ENCODE data around the gene RALB. TPM values are rescaled to one million over a fixed set of nuclear protein-coding genes. Genes with fewer than 3 reads are reported as not detected.
A peak's percentile ranks its signal among the peaks of the same experiment; 100 is the strongest.

The RALB gene
- total and polyA plus RNA-seq, 2 of the 8 experiments (the other 6 are each of a cell fraction or from before 2014, with no cell fraction given), result 12.0 to 16.6 TPM

DNA sequence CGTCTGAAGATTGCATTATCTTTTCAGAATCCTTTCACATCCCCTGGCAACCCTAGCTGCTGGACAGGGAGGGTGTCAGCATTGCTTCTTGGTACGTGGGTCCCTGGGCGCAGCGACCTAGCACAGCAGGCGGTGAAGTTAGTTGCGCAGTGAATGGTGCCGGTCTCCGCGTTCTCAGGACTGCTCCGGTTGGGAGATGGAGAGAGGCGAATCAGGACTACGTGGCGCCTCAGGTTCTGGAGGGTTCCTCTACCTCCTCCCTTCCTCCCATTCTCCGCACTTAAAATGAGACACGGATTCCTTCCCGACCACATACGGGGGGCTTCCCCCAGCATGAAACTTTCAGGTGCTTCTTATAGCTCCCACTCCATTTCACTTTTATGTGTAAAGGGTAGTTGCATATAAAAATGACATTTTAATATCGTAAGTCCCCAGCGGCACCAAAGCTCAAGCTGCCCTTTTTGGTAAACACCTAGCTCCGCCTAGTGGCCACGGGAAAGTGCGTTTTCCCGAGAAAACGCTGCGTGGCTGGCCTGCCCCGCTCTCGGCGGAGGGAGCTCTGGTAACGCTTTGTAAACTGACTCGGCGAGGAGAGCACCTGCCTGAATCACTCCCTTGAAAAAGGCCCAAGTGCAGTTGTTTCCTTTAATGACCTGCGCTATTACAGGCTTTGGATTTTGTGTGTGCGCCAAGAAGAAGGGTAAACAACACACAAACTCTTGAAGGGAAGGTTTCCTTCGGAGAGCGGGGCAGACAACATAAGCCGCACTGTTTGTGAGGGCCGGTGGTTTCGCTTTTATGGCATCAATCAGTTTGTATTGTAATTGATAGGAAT lies 60.4 kb downstream of the RALB start:
- Histone ChIP-seq H3K23ac (ENCODE audit: insufficient read length) (no peak overlapping the region), H3K4me3 (ENCODE audit: extremely low read depth in 1 of 4, insufficient read depth in 2 of 4, low read depth in 3 of 4, low read length in 4 of 4) (peak overlapping the region in 3 of 4 experiments; percentile 11 to 51 (median 25); a peak in 4 of 8 replicates), H3K9me3 (ENCODE audit: insufficient read depth in 2 of 2, low read depth in 1 of 2, low read length in 1 of 2) (no peaks in the 10 kb centered on the region), H3K4me2 (ENCODE audit: insufficient read depth in 1 of 2, low read depth in 2 of 2, low read length in 2 of 2) (peak overlapping the region; percentile 26 to 72), H4K91ac (replicated peaks; ENCODE audit: insufficient read length, low read length) (no peak overlapping the region), H3K27me3 (replicated peaks in 1 of 4; ENCODE audit: control insufficient read depth in 3 of 4, extremely low read depth in 1 of 4, insufficient read depth in 3 of 4, low read length in 3 of 4) (peaks cover 4 to 55% (median 40%) of the 10 kb centered on the region in 4 experiments), H2BK120ac (replicated peaks; ENCODE audit: low read depth, low read length) (no peak overlapping the region), H3K79me2 (ENCODE audit: control insufficient read depth in 1 of 2, insufficient read depth in 2 of 2, low read length in 2 of 2) (no peaks in the 10 kb centered on the region), H3K27ac (ENCODE audit: low read depth, low read length) (no peak overlapping the region), H3K36me3 (ENCODE audit: control insufficient read depth in 2 of 4, insufficient read depth in 4 of 4, low read length in 3 of 4) (no peaks in the 10 kb centered on the region), H3K79me1 (ENCODE audit: low read depth, low read length) (no peaks in the 10 kb centered on the region), H2BK15ac (ENCODE audit: low read length) (no peak overlapping the region), H3K23me2 (ENCODE audit: low read depth, low read length) (no peaks in the 10 kb centered on the region), H4K8ac (ENCODE audit: extremely low read depth, insufficient read depth, low read length) (no peak overlapping the region), H3K4me1 (replicated peaks in 1 of 4; ENCODE audit: control insufficient read depth in 3 of 4, insufficient read depth in 4 of 4, low read length in 3 of 4) (peaks cover 1 to 3% (median 2%) of the 10 kb centered on the region in 4 experiments; a peak in 5 of 7 replicates), H2AFZ (ENCODE audit: low read length) (peak overlapping the region; percentile 47; the same call in 1 of the 2 replicates), H2BK20ac (ENCODE audit: low read length) (no peak overlapping the region), H3K4ac (replicated peaks; ENCODE audit: insufficient read length, low read depth, low read length) (no peak overlapping the region), H4K5ac (ENCODE audit: insufficient read length, low read depth, low read length) (no peak overlapping the region), H3K56ac (replicated peaks; ENCODE audit: insufficient read length, low read depth, low read length) (no peak overlapping the region), H2BK5ac (ENCODE audit: low read depth, low read length) (no peak overlapping the region), H2AK5ac (ENCODE audit: low read depth, low read length) (no peak overlapping the region), H2BK12ac (ENCODE audit: low read depth, low read length) (no peak overlapping the region), H3K14ac (ENCODE audit: insufficient read length) (no peak overlapping the region), H4K20me1 (replicated peaks in 1 of 2; ENCODE audit: control insufficient read depth in 1 of 2, insufficient read depth in 2 of 2, low read length in 2 of 2) (peaks cover 0 to 4% of the 10 kb centered on the region in 2 experiments), H3K9ac (replicated peaks in 1 of 4; ENCODE audit: extremely low read depth in 1 of 4, low read depth in 3 of 4, low read length in 3 of 4) (no peak overlapping the region), H3K18ac (ENCODE audit: extremely low read depth, low read length) (no peak overlapping the region)
- CTCF ChIA-PET (ENCODE audit: partially characterized antibody), result interaction anchor here (0.6 to 4.7 kb wide), 48 partner anchors 10 to 610 kb away, joined by 3 to 48 read pairs (median 5); partner anchors contain the start of gene RALB
- WGBS, 2 experiments (ENCODE audit: extremely low coverage in 1 of 2, insufficient coverage in 1 of 2, insufficient read length in 1 of 2, insufficient replicate concordance in 2 of 2, low coverage in 1 of 2, low lambda C conversion rate in 2 of 2, missing lambda C conversion rate in 1 of 2), result 21% methylated on average over 38 of the region's 38 CpGs; no CpG with 5 or more reads in 1 of the 2 experiments
- DNase-seq (ENCODE audit: low read depth in 1 of 2, low spot score in 2 of 2) (peak; percentile 31 to 86), FAIRE-seq (no peak)
- POLR2A ChIA-PET (ENCODE audit: partially characterized antibody), result interaction anchor here (1.1 to 1.7 kb wide), 2 partner anchors 61 to 178 kb away, joined by 4 read pairs; partner anchors contain the start of gene RALB
- no peak for TF ChIP-seq TAF7 (optimal IDR thresholded peaks at IDR 0.05; ENCODE audit: borderline replicate concordance, low read depth, low read length)
- peak; percentile 13 for TF ChIP-seq ASH2L (IDR thresholded peaks at IDR 0.05; ENCODE audit: low read length)
- TF ChIP-seq EP300 (IDR thresholded peaks at IDR 0.05; ENCODE audit: borderline replicate concordance in 1 of 2, low read depth in 2 of 2, low read length in 2 of 2), result no peak
- TF ChIP-seq SP2 (IDR thresholded peaks at IDR 0.05; ENCODE audit: low read length), result no peak
- TF ChIP-seq SUZ12 (IDR thresholded peaks at IDR 0.05; ENCODE audit: low read length), result peak; percentile 29; the same call in 1 of the 2 replicates
- TF ChIP-seq, protein P1, sequence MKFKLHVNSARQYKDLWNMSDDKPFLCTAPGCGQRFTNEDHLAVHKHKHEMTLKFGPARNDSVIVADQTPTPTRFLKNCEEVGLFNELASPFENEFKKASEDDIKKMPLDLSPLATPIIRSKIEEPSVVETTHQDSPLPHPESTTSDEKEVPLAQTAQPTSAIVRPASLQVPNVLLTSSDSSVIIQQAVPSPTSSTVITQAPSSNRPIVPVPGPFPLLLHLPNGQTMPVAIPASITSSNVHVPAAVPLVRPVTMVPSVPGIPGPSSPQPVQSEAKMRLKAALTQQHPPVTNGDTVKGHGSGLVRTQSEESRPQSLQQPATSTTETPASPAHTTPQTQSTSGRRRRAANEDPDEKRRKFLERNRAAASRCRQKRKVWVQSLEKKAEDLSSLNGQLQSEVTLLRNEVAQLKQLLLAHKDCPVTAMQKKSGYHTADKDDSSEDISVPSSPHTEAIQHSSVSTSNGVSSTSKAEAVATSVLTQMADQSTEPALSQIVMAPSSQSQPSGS (IDR thresholded peaks at IDR 0.05; ENCODE audit: low read length), result no peak
- TF ChIP-seq POU5F1 (IDR thresholded peaks at IDR 0.05; ENCODE audit: low read depth, low read length), result no peak
- no peak for TF ChIP-seq MAFK (IDR thresholded peaks at IDR 0.05; ENCODE audit: low read depth, low read length)
- peak; percentile 3; the same call in 1 of the 2 replicates for TF ChIP-seq TEAD4 (IDR thresholded peaks at IDR 0.05; ENCODE audit: low read depth, low read length)
